Loucy (cell line): ENCODE results near the gene GRHL3.
A peak's percentile ranks its signal among the peaks of the same experiment; 100 is the strongest.

Experiments used
- H2AFZ ChIP-seq: fragments of 200-600 bp; sonication (generic); 2 replicates; pipeline ENCODE4 v1.6.0; 2016; ENCODE audit warnings: antibody characterized with exemption, mild to moderate bottlenecking, low read length, moderate library complexity
- H3F3A ChIP-seq: fragments of 200-600 bp; 2 replicates; pipeline ENCODE4 v1.6.0; 2016; ENCODE audit warnings: antibody characterized with exemption, low read depth, mild to moderate bottlenecking
- H3K27me3 ChIP-seq: fragments of 200-600 bp; sonication (generic); 2 replicates; pipeline ENCODE4 v1.6.1; 2014; ENCODE audit warnings: low read length, mild to moderate bottlenecking; ENCODE audit not compliant: insufficient read depth, poor library complexity, severe bottlenecking
- H3K36me3 ChIP-seq: fragments of 200-600 bp; sonication (generic); 2 replicates; pipeline ENCODE4 v1.6.1; 2016; ENCODE audit warnings: low read length; ENCODE audit not compliant: insufficient read depth
- H3K4me1 ChIP-seq: fragments of 200-600 bp; sonication (generic); 2 replicates; pipeline ENCODE4 v1.5.1; 2014; ENCODE audit warnings: low read length, mild to moderate bottlenecking; ENCODE audit not compliant: insufficient read depth, poor library complexity, severe bottlenecking
- H3K4me2 ChIP-seq: fragments of 200-600 bp; sonication (generic); 2 replicates; pipeline ENCODE4 v1.6.0; 2014; ENCODE audit warnings: antibody characterized with exemption, low read length, low read depth, mild to moderate bottlenecking; ENCODE audit not compliant: poor library complexity, severe bottlenecking
- H3K4me3 ChIP-seq: fragments of 200-600 bp; sonication (generic); 2 replicates; pipeline ENCODE4 v1.5.1; 2014; ENCODE audit warnings: low read length, mild to moderate bottlenecking, mixed read lengths; ENCODE audit not compliant: poor library complexity, severe bottlenecking
- H3K79me2 ChIP-seq: fragments of 200-600 bp; sonication (generic); 2 replicates; pipeline ENCODE4 v1.6.1; 2014; ENCODE audit warnings: low read length; ENCODE audit not compliant: insufficient read depth
- H3K9ac ChIP-seq: fragments of 200-600 bp; sonication (generic); 2 replicates; pipeline ENCODE4 v1.6.0; 2014; ENCODE audit warnings: mild to moderate bottlenecking, low read depth, low read length, moderate library complexity; ENCODE audit not compliant: poor library complexity, severe bottlenecking
- H3K9me2 ChIP-seq: fragments of 200-600 bp; sonication (generic); replicated peaks from 2 replicates; pipeline ENCODE4 v1.6.1; 2016; ENCODE audit warnings: low read depth, low read length, mixed read lengths
- H3K9me3 ChIP-seq: fragments of 200-600 bp; sonication (generic); 2 replicates; pipeline ENCODE4 v1.6.1; 2014; ENCODE audit warnings: mild to moderate bottlenecking, antibody characterized with exemption, low read length, low read depth; ENCODE audit not compliant: insufficient read depth
- H4K20me1 ChIP-seq: fragments of 200-600 bp; sonication (generic); 2 replicates; pipeline ENCODE4 v1.6.0; 2014; ENCODE audit warnings: antibody characterized with exemption, low read length, mild to moderate bottlenecking; ENCODE audit not compliant: insufficient read depth, poor library complexity, severe bottlenecking
- EZH2phosphoT487 ChIP-seq: fragments of 200-600 bp; IDR thresholded peaks from 2 replicates; pipeline ENCODE4 v1.6.1; 2018; ENCODE audit warnings: antibody characterized with exemption, mild to moderate bottlenecking, moderate library complexity, borderline replicate concordance
- TF ChIP-seq, protein P1 (sequence below): fragments of 200-600 bp; sonication (generic); conservative IDR thresholded peaks from 2 replicates; pipeline ENCODE4 v1.5.1; 2014; ENCODE audit warnings: mild to moderate bottlenecking, antibody characterized with exemption, low read length

GRHL3 gene

DNA sequence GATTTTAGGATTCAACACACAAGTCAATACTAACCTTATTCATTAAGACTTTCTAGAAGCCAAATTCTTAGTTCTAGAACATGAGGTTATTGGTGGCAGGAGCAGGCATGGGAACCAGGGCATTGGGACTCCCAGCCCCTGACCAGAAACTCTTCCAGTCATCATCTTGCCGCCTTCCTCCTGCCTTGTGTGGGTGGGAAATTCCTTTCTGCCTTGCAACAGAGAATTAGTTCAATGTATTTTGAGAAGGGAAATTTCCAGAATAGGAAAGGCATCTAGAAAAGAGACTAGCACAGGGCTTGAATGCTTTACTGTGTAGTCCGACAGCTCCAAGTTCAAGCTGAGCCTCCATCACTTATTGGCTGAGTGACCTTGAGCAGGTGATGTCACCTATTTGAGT is 8.7 kb downstream of the GRHL3 start:
- Histone ChIP-seq H3K4me1 (peaks cover 28% of the 10 kb centered on the region), H3K4me2 (no peak overlapping the region), H3K9ac (no peak overlapping the region), H3K9me2 (no peaks in the 10 kb centered on the region), H3F3A (no peaks in the 10 kb centered on the region), H3K9me3 (no peaks in the 10 kb centered on the region), H2AFZ (no peak overlapping the region), H3K27me3 (no peaks in the 10 kb centered on the region), H3K79me2 (no peaks in the 10 kb centered on the region), H3K4me3 (no peak overlapping the region), H4K20me1 (no peaks in the 10 kb centered on the region), H3K36me3 (no peaks in the 10 kb centered on the region)
- TF ChIP-seq, protein P1, sequence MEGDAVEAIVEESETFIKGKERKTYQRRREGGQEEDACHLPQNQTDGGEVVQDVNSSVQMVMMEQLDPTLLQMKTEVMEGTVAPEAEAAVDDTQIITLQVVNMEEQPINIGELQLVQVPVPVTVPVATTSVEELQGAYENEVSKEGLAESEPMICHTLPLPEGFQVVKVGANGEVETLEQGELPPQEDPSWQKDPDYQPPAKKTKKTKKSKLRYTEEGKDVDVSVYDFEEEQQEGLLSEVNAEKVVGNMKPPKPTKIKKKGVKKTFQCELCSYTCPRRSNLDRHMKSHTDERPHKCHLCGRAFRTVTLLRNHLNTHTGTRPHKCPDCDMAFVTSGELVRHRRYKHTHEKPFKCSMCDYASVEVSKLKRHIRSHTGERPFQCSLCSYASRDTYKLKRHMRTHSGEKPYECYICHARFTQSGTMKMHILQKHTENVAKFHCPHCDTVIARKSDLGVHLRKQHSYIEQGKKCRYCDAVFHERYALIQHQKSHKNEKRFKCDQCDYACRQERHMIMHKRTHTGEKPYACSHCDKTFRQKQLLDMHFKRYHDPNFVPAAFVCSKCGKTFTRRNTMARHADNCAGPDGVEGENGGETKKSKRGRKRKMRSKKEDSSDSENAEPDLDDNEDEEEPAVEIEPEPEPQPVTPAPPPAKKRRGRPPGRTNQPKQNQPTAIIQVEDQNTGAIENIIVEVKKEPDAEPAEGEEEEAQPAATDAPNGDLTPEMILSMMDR = no peak

DNA sequence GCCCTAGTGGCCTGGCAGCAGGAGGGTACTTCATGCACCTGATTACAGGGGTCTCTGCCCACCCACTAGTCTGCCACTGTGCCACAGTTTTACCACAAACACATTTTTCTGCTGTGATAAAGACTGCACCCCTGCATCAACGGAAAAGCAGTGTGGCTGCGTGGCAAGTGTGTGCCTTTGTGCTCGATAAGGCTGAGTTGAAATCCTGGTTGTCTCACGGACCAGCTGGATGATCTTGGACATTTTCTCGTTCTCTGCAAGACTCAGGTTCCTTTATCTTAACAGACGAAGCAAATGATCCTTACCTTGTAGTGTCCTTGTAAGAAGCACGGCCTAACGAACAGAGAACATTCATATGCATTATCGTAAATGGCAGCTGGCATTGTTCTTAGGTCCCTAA is 10.2 kb downstream of the GRHL3 start:
- Histone ChIP-seq H3K4me2 (no peak overlapping the region), H3K9ac (no peak overlapping the region), H3K27me3 (no peaks in the 10 kb centered on the region), H3K9me3 (no peaks in the 10 kb centered on the region), H3F3A (no peaks in the 10 kb centered on the region), H3K9me2 (no peaks in the 10 kb centered on the region), H3K4me3 (no peak overlapping the region), H3K4me1 (peaks cover 24% of the 10 kb centered on the region), H4K20me1 (no peaks in the 10 kb centered on the region), H3K79me2 (no peaks in the 10 kb centered on the region), H2AFZ (peak overlapping the region; percentile 26; the same call in 1 of the 2 replicates), H3K36me3 (no peaks in the 10 kb centered on the region)
- no peak for TF ChIP-seq EZH2phosphoT487
- TF ChIP-seq, protein P1 = no peak

DNA sequence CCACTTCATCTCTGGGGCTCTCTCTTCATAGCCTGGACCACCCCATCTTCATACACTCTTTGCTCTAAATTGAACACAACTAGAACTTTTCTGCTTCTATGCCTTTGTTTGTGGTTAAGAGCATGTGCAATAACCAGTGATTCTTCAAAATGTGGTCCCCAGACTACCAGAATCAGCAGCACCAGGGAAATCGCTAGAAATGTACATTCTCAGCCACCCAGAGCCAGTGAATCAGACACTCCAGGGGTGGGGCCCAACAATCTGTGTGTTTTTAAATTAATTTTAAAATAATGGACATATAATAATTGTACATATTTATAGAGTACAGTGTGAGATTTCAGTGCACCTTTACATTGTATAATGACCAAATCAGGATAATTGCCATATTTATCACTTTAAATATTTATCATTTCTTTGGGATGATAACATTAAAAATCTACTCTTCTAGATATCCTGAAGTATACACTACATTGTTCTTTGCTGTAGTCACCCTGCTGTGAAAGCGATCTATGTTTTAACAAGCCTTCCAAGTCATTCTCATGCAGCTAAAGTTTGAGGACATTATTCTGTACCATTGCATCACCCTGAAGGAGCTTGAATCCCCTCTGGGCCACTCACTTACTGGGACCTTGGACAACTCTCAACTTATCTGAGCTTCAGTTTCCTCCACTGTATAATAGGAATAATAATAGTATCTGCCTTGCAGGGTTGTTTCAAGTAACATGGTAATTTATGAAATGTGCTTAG is 10.8 kb downstream of the GRHL3 start:
- H3K27me3 ChIP-seq = no peaks in the 10 kb centered on the region
- H2AFZ ChIP-seq = no peak overlapping the region; the same call in 1 of the 2 replicates

More for the DNA sequence above, 10.8 kb downstream of the GRHL3 start:
- Histone ChIP-seq H3K9me2 (no peaks in the 10 kb centered on the region), H3F3A (no peaks in the 10 kb centered on the region), H4K20me1 (no peaks in the 10 kb centered on the region), H3K36me3 (no peaks in the 10 kb centered on the region), H3K4me1 (peaks cover 21% of the 10 kb centered on the region), H3K79me2 (no peaks in the 10 kb centered on the region), H3K4me2 (no peak overlapping the region), H3K9ac (no peak overlapping the region), H3K4me3 (no peak overlapping the region), H3K9me3 (no peaks in the 10 kb centered on the region)
- no peak for TF ChIP-seq EZH2phosphoT487
- TF ChIP-seq, protein P1 = no peak
